ENCODE results near the gene RPS6KA1. TPM values are rescaled to one million over a fixed set of nuclear protein-coding genes. Genes with fewer than 3 reads are reported as not detected.

The RPS6KA1 gene
- total and polyA plus RNA-seq, 2 of the 13 experiments (the other 11 are each of a cell fraction or from before 2014, with no cell fraction given): 19.6 to 24.2 TPM

DNA sequence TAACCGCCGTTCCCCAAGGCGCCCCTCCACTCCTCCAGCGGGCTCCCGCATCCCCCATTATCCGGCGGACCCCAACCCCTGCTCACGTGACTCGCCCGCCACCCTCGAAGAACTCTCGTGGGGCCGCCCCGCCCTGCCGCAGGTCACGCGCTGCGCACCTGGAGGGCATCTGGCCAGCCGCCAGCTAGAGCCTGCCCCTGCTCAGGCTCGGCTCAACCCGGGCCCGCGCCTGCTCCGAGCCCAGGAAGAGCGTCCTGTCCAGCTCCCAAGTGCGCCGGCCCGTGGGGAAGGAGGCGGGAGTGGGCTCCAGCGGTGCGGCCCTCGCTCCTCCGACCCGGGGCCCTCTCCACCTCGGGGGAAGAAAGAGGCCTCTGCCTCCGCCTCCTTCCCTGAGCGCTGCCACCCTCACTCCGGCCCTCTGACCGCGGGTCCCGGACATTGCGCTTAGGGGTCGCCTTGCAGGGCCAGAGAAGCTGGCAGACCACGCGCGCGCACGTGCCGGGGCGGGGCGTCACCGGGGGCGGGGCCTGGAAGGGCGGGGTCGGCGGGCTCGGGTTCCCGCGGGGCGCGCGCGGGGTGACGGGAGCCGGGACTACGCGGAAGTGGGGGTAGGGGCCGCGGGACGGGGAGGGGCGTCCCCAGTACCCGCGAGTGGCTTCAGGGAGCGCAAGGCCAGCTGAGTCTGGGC lies 28.9 kb upstream of the RPS6KA1 start (continued):
- TF ChIP-seq MAZ (IDR thresholded peaks at IDR 0.05; ENCODE audit: borderline replicate concordance, low read depth, low read length) (peak; percentile 34; the same call in 1 of the 2 replicates), MAZ (CRISPR knock-in tag; IDR thresholded peaks at IDR 0.05; ENCODE audit: low read depth) (peak; percentile 70; the same call in 1 of the 2 replicates), ADNP (CRISPR knock-in tag; IDR thresholded peaks at IDR 0.05) (no peak), MED8 (CRISPR knock-in tag; IDR thresholded peaks at IDR 0.05; ENCODE audit: insufficient replicate concordance) (peak; percentile 2), RFX3 (CRISPR knock-in tag; IDR thresholded peaks at IDR 0.05) (no peak), ZNF614 (CRISPR knock-in tag; IDR thresholded peaks at IDR 0.05; ENCODE audit: borderline replicate concordance) (no peak), MXI1 (IDR thresholded peaks at IDR 0.05; ENCODE audit: borderline replicate concordance, low read depth, low read length) (peak; percentile 15; the same call in 1 of the 3 replicates), EP300 (IDR thresholded peaks at IDR 0.05; ENCODE audit: low read depth in 2 of 2, low read length in 2 of 2) (no peak), EP300 (CRISPR knock-in tag; IDR thresholded peaks at IDR 0.05; ENCODE audit: borderline replicate concordance) (no peak), NFIC (IDR thresholded peaks at IDR 0.05; ENCODE audit: low read length) (no peak), TOPORS (CRISPR knock-in tag; IDR thresholded peaks at IDR 0.05) (peak; percentile 82; the same call in 1 of the 2 replicates)
- TF ChIP-seq, protein P1, sequence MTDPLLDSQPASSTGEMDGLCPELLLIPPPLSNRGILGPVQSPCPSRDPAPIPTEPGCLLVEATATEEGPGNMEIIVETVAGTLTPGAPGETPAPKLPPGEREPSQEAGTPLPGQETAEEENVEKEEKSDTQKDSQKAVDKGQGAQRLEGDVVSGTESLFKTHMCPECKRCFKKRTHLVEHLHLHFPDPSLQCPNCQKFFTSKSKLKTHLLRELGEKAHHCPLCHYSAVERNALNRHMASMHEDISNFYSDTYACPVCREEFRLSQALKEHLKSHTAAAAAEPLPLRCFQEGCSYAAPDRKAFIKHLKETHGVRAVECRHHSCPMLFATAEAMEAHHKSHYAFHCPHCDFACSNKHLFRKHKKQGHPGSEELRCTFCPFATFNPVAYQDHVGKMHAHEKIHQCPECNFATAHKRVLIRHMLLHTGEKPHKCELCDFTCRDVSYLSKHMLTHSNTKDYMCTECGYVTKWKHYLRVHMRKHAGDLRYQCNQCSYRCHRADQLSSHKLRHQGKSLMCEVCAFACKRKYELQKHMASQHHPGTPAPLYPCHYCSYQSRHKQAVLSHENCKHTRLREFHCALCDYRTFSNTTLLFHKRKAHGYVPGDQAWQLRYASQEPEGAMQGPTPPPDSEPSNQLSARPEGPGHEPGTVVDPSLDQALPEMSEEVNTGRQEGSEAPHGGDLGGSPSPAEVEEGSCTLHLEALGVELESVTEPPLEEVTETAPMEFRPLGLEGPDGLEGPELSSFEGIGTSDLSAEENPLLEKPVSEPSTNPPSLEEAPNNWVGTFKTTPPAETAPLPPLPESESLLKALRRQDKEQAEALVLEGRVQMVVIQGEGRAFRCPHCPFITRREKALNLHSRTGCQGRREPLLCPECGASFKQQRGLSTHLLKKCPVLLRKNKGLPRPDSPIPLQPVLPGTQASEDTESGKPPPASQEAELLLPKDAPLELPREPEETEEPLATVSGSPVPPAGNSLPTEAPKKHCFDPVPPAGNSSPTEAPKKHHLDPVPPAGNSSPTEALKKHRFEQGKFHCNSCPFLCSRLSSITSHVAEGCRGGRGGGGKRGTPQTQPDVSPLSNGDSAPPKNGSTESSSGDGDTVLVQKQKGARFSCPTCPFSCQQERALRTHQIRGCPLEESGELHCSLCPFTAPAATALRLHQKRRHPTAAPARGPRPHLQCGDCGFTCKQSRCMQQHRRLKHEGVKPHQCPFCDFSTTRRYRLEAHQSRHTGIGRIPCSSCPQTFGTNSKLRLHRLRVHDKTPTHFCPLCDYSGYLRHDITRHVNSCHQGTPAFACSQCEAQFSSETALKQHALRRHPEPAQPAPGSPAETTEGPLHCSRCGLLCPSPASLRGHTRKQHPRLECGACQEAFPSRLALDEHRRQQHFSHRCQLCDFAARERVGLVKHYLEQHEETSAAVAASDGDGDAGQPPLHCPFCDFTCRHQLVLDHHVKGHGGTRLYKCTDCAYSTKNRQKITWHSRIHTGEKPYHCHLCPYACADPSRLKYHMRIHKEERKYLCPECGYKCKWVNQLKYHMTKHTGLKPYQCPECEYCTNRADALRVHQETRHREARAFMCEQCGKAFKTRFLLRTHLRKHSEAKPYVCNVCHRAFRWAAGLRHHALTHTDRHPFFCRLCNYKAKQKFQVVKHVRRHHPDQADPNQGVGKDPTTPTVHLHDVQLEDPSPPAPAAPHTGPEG (CRISPR knock-in tag; IDR thresholded peaks at IDR 0.05): no peak
- TF ChIP-seq, protein P2, sequence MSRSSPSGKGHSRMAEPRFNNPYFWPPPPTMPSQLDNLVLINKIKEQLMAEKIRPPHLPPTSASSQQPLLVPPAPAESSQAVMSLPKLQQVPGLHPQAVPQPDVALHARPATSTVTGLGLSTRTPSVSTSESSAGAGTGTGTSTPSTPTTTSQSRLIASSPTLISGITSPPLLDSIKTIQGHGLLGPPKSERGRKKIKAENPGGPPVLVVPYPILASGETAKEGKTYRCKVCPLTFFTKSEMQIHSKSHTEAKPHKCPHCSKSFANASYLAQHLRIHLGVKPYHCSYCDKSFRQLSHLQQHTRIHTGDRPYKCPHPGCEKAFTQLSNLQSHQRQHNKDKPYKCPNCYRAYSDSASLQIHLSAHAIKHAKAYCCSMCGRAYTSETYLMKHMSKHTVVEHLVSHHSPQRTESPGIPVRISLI (CRISPR knock-in tag; IDR thresholded peaks at IDR 0.05; ENCODE audit: borderline replicate concordance): no peak
- TF ChIP-seq, protein P3, sequence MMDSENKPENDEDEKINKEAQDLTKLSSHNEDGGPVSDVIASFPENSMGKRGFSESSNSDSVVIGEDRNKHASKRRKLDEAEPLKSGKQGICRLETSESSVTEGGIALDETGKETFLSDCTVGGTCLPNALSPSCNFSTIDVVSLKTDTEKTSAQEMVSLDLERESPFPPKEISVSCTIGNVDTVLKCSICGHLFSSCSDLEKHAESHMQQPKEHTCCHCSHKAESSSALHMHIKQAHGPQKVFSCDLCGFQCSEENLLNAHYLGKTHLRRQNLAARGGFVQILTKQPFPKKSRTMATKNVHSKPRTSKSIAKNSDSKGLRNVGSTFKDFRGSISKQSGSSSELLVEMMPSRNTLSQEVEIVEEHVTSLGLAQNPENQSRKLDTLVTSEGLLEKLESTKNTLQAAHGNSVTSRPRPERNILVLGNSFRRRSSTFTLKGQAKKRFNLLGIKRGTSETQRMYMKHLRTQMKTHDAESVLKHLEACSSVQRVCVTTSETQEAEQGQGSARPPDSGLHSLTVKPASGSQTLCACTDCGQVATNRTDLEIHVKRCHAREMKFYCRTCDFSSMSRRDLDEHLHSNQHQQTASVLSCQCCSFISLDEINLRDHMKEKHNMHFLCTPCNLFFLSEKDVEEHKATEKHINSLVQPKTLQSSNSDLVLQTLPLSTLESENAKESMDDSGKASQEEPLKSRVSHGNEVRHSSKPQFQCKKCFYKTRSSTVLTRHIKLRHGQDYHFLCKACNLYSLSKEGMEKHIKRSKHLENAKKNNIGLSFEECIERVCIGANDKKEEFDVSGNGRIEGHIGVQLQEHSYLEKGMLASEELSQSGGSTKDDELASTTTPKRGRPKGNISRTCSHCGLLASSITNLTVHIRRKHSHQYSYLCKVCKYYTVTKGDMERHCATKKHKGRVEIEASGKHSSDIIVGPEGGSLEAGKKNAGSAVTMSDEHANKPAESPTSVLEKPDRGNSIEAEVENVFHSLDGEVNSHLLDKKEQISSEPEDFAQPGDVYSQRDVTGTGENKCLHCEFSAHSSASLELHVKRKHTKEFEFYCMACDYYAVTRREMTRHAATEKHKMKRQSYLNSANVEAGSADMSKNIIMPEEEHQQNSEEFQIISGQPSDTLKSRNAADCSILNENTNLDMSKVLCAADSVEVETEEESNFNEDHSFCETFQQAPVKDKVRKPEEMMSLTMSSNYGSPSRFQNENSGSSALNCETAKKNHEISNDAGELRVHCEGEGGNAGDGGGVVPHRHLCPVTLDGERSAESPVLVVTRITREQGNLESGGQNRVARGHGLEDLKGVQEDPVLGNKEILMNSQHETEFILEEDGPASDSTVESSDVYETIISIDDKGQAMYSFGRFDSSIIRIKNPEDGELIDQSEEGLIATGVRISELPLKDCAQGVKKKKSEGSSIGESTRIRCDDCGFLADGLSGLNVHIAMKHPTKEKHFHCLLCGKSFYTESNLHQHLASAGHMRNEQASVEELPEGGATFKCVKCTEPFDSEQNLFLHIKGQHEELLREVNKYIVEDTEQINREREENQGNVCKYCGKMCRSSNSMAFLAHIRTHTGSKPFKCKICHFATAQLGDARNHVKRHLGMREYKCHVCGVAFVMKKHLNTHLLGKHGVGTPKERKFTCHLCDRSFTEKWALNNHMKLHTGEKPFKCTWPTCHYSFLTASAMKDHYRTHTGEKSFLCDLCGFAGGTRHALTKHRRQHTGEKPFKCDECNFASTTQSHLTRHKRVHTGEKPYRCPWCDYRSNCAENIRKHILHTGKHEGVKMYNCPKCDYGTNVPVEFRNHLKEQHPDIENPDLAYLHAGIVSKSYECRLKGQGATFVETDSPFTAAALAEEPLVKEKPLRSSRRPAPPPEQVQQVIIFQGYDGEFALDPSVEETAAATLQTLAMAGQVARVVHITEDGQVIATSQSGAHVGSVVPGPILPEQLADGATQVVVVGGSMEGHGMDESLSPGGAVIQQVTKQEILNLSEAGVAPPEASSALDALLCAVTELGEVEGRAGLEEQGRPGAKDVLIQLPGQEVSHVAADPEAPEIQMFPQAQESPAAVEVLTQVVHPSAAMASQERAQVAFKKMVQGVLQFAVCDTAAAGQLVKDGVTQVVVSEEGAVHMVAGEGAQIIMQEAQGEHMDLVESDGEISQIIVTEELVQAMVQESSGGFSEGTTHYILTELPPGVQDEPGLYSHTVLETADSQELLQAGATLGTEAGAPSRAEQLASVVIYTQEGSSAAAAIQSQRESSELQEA (CRISPR knock-in tag; IDR thresholded peaks at IDR 0.05; ENCODE audit: not compliant biosample characterization): peak; percentile 94
